GM12892 (cell line): Measurements from ENCODE around the gene RELN.

Experiments
- POLR2A ChIP-seq: IDR thresholded peaks from 2 replicates; pipeline ENCODE4 v1.6.1; 2011; ENCODE audit warnings: low read depth, low read length, control low read depth
- POLR2AphosphoS5 ChIP-seq: IDR thresholded peaks from 2 replicates; pipeline ENCODE4 v1.6.1; 2011; ENCODE audit warnings: low read depth, low read length, control low read depth
- TAF1 ChIP-seq: IDR thresholded peaks from 2 replicates; pipeline ENCODE4 v1.6.1; 2011; ENCODE audit warnings: low read depth, mild to moderate bottlenecking, control low read depth, low read length, borderline replicate concordance

- TF ChIP-seq POLR2A (no peak), POLR2AphosphoS5 (no peak), TAF1 (no peak)
Measured at GRCh38 chr7:103797647-103798307, 191.7 kb downstream of the RELN start.
